Measurements from ENCODE around the gene PELI3.

DNA sequence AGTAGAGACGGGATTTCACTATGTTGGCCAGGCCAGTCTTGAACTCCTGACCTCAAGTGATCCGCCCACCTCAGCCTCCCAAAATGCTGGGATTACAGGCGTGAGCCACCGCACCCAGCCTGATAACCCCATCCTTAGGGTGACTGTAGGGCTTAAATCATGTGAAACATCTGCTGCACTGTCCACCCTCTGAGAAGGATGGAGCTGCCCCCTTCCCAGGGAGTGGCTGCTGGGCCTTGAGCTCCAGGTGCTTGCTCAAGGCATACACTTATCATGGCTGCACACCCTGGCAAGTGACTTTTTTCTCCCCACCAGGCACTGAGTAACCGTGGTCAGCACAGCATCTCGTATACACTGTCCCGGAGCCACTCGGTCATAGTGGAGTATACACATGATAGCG lies 5.3 kb downstream of the PELI3 start:
- TF ChIP-seq, protein P1, sequence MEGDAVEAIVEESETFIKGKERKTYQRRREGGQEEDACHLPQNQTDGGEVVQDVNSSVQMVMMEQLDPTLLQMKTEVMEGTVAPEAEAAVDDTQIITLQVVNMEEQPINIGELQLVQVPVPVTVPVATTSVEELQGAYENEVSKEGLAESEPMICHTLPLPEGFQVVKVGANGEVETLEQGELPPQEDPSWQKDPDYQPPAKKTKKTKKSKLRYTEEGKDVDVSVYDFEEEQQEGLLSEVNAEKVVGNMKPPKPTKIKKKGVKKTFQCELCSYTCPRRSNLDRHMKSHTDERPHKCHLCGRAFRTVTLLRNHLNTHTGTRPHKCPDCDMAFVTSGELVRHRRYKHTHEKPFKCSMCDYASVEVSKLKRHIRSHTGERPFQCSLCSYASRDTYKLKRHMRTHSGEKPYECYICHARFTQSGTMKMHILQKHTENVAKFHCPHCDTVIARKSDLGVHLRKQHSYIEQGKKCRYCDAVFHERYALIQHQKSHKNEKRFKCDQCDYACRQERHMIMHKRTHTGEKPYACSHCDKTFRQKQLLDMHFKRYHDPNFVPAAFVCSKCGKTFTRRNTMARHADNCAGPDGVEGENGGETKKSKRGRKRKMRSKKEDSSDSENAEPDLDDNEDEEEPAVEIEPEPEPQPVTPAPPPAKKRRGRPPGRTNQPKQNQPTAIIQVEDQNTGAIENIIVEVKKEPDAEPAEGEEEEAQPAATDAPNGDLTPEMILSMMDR (IDR thresholded peaks at IDR 0.05) = no peak
- TF ChIP-seq EZH2 (IDR thresholded peaks at IDR 0.05; ENCODE audit: borderline replicate concordance, insufficient read depth, low read depth, low read length, poor library complexity, severe bottlenecking) = no peak
